ENCODE measurements around the gene SLC6A4. TPM values are rescaled to one million over a fixed set of nuclear protein-coding genes. Genes with fewer than 3 reads are reported as not detected.

The SLC6A4 gene
- total and polyA plus RNA-seq, 3 experiments from 2014 or later = 0.08 TPM; not detected in 2

DNA sequence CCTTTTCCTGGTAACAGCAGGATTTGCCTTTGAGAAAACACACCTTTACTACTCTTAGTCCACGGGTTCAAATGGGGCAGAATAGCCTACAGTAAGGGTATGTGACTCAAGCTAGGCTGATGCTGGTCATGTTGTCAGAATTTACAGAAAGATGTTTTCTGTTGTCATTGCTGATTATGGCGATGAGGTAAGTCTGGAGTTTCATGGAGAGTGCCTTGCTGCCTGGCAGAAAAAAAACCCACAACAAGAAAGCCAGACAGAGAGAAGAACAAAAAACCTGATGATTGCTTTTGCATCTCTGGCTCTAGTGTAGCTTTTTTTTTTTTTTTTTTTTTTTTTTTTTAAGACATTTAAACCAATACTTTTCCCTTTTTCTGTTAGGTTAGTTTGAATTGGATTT, 47.9 kb downstream of the SLC6A4 start:
- no peaks in the 10 kb centered on the region for H3K4me1 Mint-ChIP-seq
- H3K27ac Mint-ChIP-seq = peak overlapping the region in 3 of 8 donors; percentile 38 to 54 (median 40)
- DNase-seq = no peak
- H3K36me3 Mint-ChIP-seq = peaks cover 12 to 34% (median 18%) of the 10 kb centered on the region in 3 donors
- no peak overlapping the region for H3K4me3 Mint-ChIP-seq
- ChIA-PET POLR2A (no interaction called here), CTCF (interaction anchor here (1.1 kb wide), 1 partner anchor 12 kb away, joined by 3 read pairs; no protein-coding TSS in a partner anchor)
- H3K9me3 Mint-ChIP-seq = no peaks in the 10 kb centered on the region
- Histone ChIP-seq H3K4me3 (ENCODE audit: low read length) (no peak overlapping the region), H3K9me3 (ENCODE audit: low read length) (no peaks in the 10 kb centered on the region), H3K36me3 (ENCODE audit: insufficient read depth, low read length) (peaks cover 13% of the 10 kb centered on the region), H3K4me1 (ENCODE audit: insufficient read depth, low read length) (no peaks in the 10 kb centered on the region), H3K27me3 (ENCODE audit: insufficient read depth, low read length, poor library complexity, severe bottlenecking) (no peaks in the 10 kb centered on the region), H3K27ac (ENCODE audit: low read depth, low read length) (no peak overlapping the region)
- H3K27me3 Mint-ChIP-seq = no peaks in the 10 kb centered on the region

DNA sequence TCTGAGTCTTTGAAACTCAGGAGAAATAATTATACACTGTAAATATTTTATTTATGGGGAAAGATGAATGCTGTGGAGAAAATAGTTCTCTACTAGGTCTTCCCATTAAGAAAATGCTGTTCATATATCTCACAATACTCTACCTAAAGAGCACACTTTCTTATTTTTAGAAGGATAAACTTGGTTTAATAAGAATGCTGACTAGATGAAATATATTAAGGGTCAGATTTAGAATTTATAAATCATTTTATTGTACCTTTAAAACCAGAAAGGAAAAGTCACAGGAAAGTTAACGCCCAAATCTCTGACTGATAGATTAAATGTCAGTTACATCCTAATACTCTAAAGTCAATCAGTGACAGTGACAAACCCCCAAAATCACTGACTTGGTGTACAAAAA, 48.7 kb downstream of the SLC6A4 start:
- H3K9me3 Mint-ChIP-seq = no peaks in the 10 kb centered on the region
- no peak overlapping the region for H3K27ac ChIP-seq (ENCODE audit: low read depth, low read length)
- H3K4me1 Mint-ChIP-seq = no peaks in the 10 kb centered on the region
- ChIA-PET POLR2A (no interaction called here), CTCF (no interaction called here)
- H3K4me3 Mint-ChIP-seq = no peak overlapping the region
- H3K4me1 ChIP-seq (ENCODE audit: insufficient read depth, low read length) = no peaks in the 10 kb centered on the region
- H3K27ac Mint-ChIP-seq = peak overlapping the region in 2 of 8 donors; percentile 42 to 55
- H3K9me3 ChIP-seq (ENCODE audit: low read length) = no peaks in the 10 kb centered on the region
- peaks cover 12 to 37% (median 18%) of the 10 kb centered on the region in 3 donors for H3K36me3 Mint-ChIP-seq
- no peaks in the 10 kb centered on the region for H3K27me3 Mint-ChIP-seq
- H3K36me3 ChIP-seq (ENCODE audit: insufficient read depth, low read length) = peaks cover 13% of the 10 kb centered on the region
- H3K4me3 ChIP-seq (ENCODE audit: low read length) = no peak overlapping the region
- DNase-seq = no peak
- no peaks in the 10 kb centered on the region for H3K27me3 ChIP-seq (ENCODE audit: insufficient read depth, low read length, poor library complexity, severe bottlenecking)

DNA sequence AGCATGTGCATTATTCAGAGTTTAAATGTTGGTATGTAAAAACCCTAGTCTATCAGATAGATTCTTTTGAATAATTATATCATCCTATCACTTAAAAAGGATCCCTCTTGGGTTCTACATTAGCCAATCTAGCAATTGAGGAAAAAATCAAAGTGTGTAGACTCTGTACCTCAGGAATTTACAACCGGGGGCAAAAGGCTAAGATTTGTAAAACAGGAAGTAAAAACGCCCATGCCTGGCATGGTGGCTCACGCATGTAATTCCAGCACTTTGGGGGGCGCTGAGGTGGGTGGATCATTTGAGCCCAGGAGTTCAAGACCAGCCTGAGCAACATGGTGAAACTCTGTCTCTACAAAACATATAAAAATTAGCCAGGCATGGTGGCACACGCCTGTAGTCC, 58.6 kb downstream of the SLC6A4 start:
- no peak for DNase-seq
- H3K27me3 Mint-ChIP-seq = no peaks in the 10 kb centered on the region
- no peak overlapping the region for H3K27ac Mint-ChIP-seq
- Histone ChIP-seq H3K27me3 (ENCODE audit: insufficient read depth, low read length, poor library complexity, severe bottlenecking) (no peaks in the 10 kb centered on the region), H3K36me3 (ENCODE audit: insufficient read depth, low read length) (peaks cover 4% of the 10 kb centered on the region), H3K4me3 (ENCODE audit: low read length) (no peak overlapping the region), H3K27ac (ENCODE audit: low read depth, low read length) (no peak overlapping the region), H3K9me3 (ENCODE audit: low read length) (no peaks in the 10 kb centered on the region), H3K4me1 (ENCODE audit: insufficient read depth, low read length) (no peaks in the 10 kb centered on the region)
- ChIA-PET POLR2A (no interaction called here), CTCF (no interaction called here)
- H3K9me3 Mint-ChIP-seq = no peaks in the 10 kb centered on the region
- no peak overlapping the region for H3K4me3 Mint-ChIP-seq
- peaks cover 4 to 72% (median 23%) of the 10 kb centered on the region in 3 donors for H3K36me3 Mint-ChIP-seq
- peaks cover 8 to 21% (median 15%) of the 10 kb centered on the region in 3 donors for H3K4me1 Mint-ChIP-seq

DNA sequence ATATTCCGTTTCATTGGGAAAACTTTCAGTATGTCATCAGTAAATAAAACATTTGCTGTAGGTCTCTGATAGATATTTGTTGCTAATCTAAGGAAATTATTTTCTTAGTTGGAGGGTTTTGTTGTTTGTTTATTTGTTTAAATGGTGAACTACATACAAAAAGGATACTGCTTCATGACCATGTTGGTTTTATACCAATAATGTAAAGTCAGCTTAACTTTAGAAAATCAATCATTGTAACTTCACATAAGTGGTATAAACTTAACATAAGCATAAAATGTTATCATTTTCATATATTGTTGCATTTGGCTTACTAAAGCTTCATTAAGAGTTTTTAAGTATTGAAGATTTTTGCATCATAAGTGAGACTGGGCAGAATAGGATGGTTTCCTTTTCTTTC, 60.9 kb downstream of the SLC6A4 start:
- H3K27ac ChIP-seq (ENCODE audit: low read depth, low read length) = no peak overlapping the region
- no peaks in the 10 kb centered on the region for H3K9me3 ChIP-seq (ENCODE audit: low read length)
- no peaks in the 10 kb centered on the region for H3K27me3 Mint-ChIP-seq
- peaks cover 4% of the 10 kb centered on the region for H3K36me3 ChIP-seq (ENCODE audit: insufficient read depth, low read length)
- H3K4me3 Mint-ChIP-seq = no peak overlapping the region
- DNase-seq = no peak
- no peaks in the 10 kb centered on the region for H3K27me3 ChIP-seq (ENCODE audit: insufficient read depth, low read length, poor library complexity, severe bottlenecking)
- peaks cover 14 to 34% (median 20%) of the 10 kb centered on the region in 3 donors for H3K4me1 Mint-ChIP-seq
- H3K9me3 Mint-ChIP-seq = no peaks in the 10 kb centered on the region
- H3K4me3 ChIP-seq (ENCODE audit: low read length) = no peak overlapping the region
- no peaks in the 10 kb centered on the region for H3K4me1 ChIP-seq (ENCODE audit: insufficient read depth, low read length)
- peak overlapping the region in 1 of 8 donors; percentile 27 for H3K27ac Mint-ChIP-seq
- peaks cover 4 to 58% (median 20%) of the 10 kb centered on the region in 3 donors for H3K36me3 Mint-ChIP-seq
- ChIA-PET POLR2A (interaction anchor here (0.6 kb wide), 1 partner anchor 14 kb away, joined by 3 read pairs; no protein-coding TSS in a partner anchor), CTCF (no interaction called here)

DNA sequence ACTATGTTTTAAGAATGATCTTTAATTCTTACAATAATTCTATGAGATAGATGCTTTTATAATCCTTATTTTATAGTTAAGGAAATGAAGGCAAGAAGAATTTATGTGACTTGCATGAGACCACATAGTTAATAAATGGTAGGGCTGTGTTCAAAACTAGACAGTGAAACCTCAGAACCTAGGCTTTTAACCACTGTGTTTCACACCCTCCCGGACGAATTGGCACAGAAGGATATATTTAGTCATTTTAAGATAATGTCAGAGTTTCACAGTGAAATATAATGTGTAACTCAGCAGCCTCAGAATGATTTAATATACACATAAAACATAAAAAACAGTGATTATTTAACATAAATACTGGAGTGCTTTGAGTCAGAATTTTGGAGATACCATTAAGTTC, 61.8 kb downstream of the SLC6A4 start:
- Mint-ChIP-seq H3K27me3 (no peaks in the 10 kb centered on the region), H3K9me3 (no peaks in the 10 kb centered on the region), H3K36me3 (peaks cover 4 to 52% (median 17%) of the 10 kb centered on the region in 3 donors), H3K4me1 (peaks cover 16 to 40% (median 20%) of the 10 kb centered on the region in 3 donors), H3K27ac (no peak overlapping the region), H3K4me3 (no peak overlapping the region)
- no peak for DNase-seq
- Histone ChIP-seq H3K27ac (ENCODE audit: low read depth, low read length) (no peak overlapping the region), H3K36me3 (ENCODE audit: insufficient read depth, low read length) (peaks cover 4% of the 10 kb centered on the region), H3K27me3 (ENCODE audit: insufficient read depth, low read length, poor library complexity, severe bottlenecking) (no peaks in the 10 kb centered on the region), H3K9me3 (ENCODE audit: low read length) (no peaks in the 10 kb centered on the region), H3K4me1 (ENCODE audit: insufficient read depth, low read length) (no peaks in the 10 kb centered on the region), H3K4me3 (ENCODE audit: low read length) (no peak overlapping the region)
- CTCF ChIA-PET = no interaction called here
- POLR2A ChIA-PET = no interaction called here

DNA sequence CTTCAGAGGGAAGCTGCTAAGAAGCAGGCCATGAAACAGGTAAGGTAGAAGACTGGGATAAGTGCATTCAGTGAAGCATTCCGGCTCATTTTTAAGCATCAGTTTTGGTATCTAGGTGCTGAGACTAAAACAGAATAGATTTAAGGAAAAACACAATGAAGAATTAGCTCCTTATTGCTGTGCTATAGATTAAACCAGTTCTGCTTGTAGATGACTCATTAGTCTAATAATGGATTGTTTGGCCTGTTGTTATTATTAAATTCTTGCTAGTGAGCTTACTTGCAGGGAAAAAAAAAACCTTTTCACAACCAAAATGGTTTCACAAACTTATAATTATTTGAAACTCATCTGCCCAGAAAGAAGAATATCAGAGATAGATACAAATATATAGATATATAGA, 62.9 kb downstream of the SLC6A4 start:
- POLR2A ChIA-PET = no interaction called here
- H3K27ac Mint-ChIP-seq = no peak overlapping the region
- Histone ChIP-seq H3K36me3 (ENCODE audit: insufficient read depth, low read length) (peaks cover 4% of the 10 kb centered on the region), H3K27ac (ENCODE audit: low read depth, low read length) (no peak overlapping the region), H3K4me3 (ENCODE audit: low read length) (no peak overlapping the region), H3K4me1 (ENCODE audit: insufficient read depth, low read length) (no peaks in the 10 kb centered on the region), H3K27me3 (ENCODE audit: insufficient read depth, low read length, poor library complexity, severe bottlenecking) (no peaks in the 10 kb centered on the region), H3K9me3 (ENCODE audit: low read length) (no peaks in the 10 kb centered on the region)
- H3K4me3 Mint-ChIP-seq = no peak overlapping the region
- no peak for DNase-seq
- no peaks in the 10 kb centered on the region for H3K9me3 Mint-ChIP-seq
- no peaks in the 10 kb centered on the region for H3K27me3 Mint-ChIP-seq
- H3K36me3 Mint-ChIP-seq = peaks cover 4 to 42% (median 17%) of the 10 kb centered on the region in 3 donors
- peaks cover 16 to 40% (median 20%) of the 10 kb centered on the region in 3 donors for H3K4me1 Mint-ChIP-seq
- CTCF ChIA-PET = no interaction called here

DNA sequence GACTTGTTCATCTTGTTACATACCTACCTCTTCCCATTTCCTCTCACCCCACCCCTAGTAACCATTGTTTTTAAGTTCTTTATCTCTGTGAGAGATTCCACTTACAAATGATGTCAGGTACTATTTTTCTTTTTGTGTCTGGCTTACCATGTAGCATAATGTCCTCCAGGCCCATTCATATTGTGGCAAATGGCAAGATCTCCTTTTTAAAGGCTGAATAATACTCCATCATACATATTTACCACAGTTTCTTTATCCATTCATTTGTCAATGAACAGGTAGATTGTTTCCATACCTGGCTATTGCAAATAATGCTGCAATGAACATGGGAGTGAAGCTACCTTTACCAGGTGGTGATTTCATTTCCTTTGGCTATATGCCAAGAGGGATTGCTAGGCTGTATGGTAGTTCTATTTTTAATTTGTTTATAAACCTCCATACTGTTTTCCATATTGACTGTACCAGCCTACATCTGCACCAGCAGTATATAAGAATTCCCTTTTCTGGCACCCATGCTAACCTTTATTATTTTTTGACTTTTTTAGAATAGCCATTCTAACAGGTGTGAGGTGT, 65.0 kb downstream of the SLC6A4 start:
- ChIA-PET CTCF (interaction anchor here (0.6 kb wide), 1 partner anchor 363 kb away, joined by 3 read pairs; no protein-coding TSS in a partner anchor), POLR2A (no interaction called here)
- Histone ChIP-seq H3K27me3 (ENCODE audit: insufficient read depth, low read length, poor library complexity, severe bottlenecking) (no peaks in the 10 kb centered on the region), H3K4me3 (ENCODE audit: low read length) (no peak overlapping the region), H3K27ac (ENCODE audit: low read depth, low read length) (no peak overlapping the region), H3K36me3 (ENCODE audit: insufficient read depth, low read length) (no peaks in the 10 kb centered on the region), H3K9me3 (ENCODE audit: low read length) (no peaks in the 10 kb centered on the region), H3K4me1 (ENCODE audit: insufficient read depth, low read length) (no peaks in the 10 kb centered on the region)
- DNase-seq = no peak
- Mint-ChIP-seq H3K27ac (peak overlapping the region in 1 of 8 donors; percentile 47), H3K4me3 (no peak overlapping the region), H3K36me3 (peaks cover 4 to 40% (median 12%) of the 10 kb centered on the region in 3 donors), H3K27me3 (no peaks in the 10 kb centered on the region), H3K9me3 (no peaks in the 10 kb centered on the region), H3K4me1 (peaks cover 16 to 41% (median 27%) of the 10 kb centered on the region in 3 donors)

DNA sequence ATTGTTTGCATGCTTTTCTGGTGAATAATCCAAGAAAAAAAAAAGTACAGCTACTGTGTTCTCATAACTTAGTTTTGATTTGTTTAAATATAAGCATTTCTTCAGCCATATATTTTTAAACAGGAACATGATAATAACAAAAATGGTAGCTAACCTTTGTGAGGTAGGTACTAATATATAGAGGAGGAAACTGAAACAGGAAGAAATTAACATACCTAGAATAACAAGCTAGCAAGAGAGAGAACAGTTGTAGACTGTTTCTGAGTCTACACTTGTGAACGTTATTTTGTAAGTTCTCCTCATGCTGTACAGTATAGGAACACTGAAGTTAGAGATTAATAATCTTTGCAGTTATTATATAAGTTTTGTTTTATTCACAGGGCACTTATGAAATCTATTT, 69.5 kb downstream of the SLC6A4 start:
- CTCF ChIA-PET = no interaction called here
- H3K4me3 Mint-ChIP-seq = no peak overlapping the region
- H3K36me3 ChIP-seq (ENCODE audit: insufficient read depth, low read length) = no peaks in the 10 kb centered on the region
- H3K4me3 ChIP-seq (ENCODE audit: low read length) = no peak overlapping the region
- H3K4me1 ChIP-seq (ENCODE audit: insufficient read depth, low read length) = no peaks in the 10 kb centered on the region
- no peaks in the 10 kb centered on the region for H3K27me3 Mint-ChIP-seq
- POLR2A ChIA-PET = interaction anchor here (0.6 kb wide), 1 partner anchor 17 kb away, joined by 3 read pairs; no protein-coding TSS in a partner anchor
- H3K9me3 ChIP-seq (ENCODE audit: low read length) = no peaks in the 10 kb centered on the region
- no peaks in the 10 kb centered on the region for H3K27me3 ChIP-seq (ENCODE audit: insufficient read depth, low read length, poor library complexity, severe bottlenecking)
- no peak overlapping the region for H3K27ac ChIP-seq (ENCODE audit: low read depth, low read length)
- H3K36me3 Mint-ChIP-seq = peaks cover 0 to 40% (median 10%) of the 10 kb centered on the region in 3 donors
- H3K4me1 Mint-ChIP-seq = peaks cover 12 to 25% (median 22%) of the 10 kb centered on the region in 3 donors
- no peaks in the 10 kb centered on the region for H3K9me3 Mint-ChIP-seq
- H3K27ac Mint-ChIP-seq = peak overlapping the region in 2 of 8 donors; percentile 33 to 61
- no peak for DNase-seq

Data from CD8-positive, alpha-beta memory T cell (primary cell).